GM21360 (cell line): Measurements from ENCODE around the gene PHC3.

Experiments
- ATAC-seq: cut with Tn5 transposase; IDR thresholded peaks from one replicate; pipeline ENCODE4 v1.9.1; 2021; ENCODE audit warnings: mild to moderate bottlenecking, moderate library complexity; ENCODE audit not compliant: unreplicated experiment

PHC3 gene

GRCh38 chr3:170081079-170081741 lies 100.3 kb downstream of the PHC3 start:
- ATAC-seq = no peak

- ATAC-seq = no peak
Observed at GRCh38 chr3:170080605-170081004, 100.9 kb downstream of the PHC3 start.

DNA sequence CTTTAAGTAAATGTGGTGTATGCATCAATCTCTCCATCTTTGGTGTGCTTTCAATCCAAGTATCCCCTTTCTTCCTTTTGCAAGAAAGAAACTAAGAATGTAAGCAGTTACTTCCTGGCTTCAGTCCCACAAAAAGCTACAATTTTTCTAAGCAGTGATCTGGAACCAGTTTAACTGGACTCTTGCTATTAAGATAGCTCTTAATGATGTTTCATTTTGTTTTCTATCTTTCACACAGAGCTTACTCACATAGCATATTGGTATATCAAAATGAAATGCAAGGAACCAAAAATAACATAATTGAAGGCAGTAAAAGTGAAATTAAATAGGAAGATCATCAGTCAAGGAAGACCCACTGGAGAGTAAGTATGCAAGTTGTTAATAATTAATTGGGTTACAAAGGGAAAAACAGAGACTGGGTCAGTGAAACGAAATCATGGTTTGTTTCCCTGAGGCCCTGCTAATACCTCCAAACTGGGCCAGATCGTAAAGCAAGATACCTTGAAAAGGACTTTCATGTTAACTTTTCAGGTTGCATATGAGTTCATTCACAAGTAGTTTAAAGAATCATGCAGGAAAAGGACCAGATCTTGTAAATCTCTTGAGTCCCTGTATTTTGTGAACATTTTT lies 101.9 kb downstream of the PHC3 start:
- no peak for ATAC-seq

DNA sequence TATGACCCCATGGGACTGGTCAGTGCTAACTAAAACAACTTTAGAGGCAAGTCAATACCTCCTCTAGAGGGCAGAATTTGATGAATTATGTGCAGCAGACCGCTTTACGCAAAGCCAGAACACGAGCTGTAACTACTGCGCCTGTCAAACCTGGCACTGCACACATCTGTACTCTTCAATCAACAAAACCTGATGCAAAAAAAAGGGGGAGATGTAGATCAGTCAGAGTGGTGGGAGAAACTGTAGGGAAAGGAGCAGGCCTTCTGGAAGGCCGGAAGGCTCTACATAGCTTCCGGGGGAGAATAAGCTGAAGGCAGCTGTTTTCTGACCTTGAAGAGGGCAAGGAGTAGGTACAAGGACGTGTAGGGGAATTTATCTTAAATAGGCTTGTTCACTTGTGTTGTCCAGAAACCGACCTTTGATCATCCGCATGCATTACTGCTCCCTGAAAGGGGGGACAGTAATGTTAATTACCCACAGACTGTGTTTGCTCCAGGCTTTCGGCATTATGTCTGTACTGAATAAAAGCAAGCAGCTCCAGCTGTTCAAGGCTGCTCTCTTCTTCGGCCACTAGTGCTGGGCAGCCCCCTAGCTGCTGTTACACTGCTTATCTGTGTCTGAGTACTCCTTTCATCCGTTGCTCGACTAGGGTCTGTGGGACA lies 102.8 kb downstream of the PHC3 start:
- no peak for ATAC-seq

DNA sequence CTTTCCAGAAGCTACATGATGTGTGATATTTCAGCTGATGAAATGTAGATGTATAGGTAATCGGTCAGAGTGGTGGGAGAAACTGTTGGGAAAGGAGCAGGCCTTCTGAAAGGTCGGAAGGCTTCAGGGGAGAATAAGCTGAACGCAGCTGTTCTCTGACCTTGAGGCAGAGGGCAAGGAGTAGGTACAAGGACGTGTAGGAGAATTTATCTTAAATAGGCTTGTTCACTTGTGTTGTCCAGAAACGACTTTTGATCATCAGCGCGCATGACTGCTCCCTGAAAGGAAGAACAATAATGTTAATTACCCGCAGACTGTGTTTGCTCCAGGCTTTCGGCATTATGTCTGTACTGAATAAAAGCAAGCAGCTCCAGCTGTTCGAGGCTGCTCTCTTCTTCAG lies 104.2 kb downstream of the PHC3 start:
- ATAC-seq = no peak

DNA sequence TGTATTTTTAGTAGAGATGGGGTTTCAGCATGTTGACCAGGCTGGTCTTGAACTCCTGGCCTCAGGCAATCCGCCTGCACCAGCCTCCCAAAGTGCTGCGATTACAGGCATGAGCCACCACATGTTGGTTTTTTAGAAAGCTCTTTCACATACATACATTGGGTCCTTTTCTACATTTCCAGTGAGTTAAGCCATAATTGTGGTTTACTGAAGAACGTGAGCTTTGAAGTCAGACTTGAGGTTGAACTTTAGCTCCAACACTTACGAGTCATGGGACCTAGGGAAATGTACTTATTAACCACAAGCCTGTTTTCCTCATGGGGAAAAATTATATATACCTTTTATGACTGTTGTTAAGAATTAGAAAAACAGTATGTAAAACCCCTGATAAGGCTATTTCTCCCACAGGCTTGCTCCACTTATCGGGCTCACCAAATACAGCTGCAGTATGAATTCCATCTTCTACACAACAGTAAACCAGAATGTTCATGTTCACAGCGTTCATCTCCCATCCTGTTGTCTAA lies 104.8 kb downstream of the PHC3 start:
- no peak for ATAC-seq

DNA sequence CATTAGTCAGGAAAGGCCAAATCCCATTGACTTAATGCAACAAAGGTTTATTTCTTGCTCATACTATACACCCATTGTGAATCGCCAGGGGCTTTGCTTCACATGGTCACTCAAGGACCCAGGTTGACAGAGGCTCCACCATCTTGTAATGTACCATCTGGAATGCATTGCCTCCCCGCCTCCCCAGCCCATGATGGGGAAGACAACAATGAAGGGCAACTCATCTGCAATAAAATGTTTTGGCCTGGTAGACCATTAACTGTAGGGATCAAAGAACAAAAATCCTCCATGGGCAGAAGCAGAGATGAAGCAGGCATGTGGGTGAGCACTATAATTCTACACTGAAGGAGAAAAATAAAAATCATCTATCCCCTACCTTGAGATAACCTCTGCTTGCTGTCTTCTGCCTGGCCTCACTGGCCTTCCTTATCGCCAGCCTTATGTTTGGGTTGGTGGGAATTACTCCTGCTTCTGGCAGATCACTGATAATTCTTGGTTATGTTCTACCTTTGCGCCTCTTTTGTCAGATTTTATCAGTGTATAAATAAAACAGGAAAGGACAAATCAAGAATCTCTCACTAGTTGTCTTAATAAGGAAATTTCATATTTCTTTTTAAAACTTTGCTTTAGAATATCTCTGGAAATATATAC lies 106.0 kb downstream of the PHC3 start:
- no peak for ATAC-seq

- no peak for ATAC-seq
Observed at GRCh38 chr3:170064108-170064507, 117.4 kb downstream of the PHC3 start.

- no peak for ATAC-seq
Observed at GRCh38 chr3:170063691-170064090, 117.8 kb downstream of the PHC3 start.

DNA sequence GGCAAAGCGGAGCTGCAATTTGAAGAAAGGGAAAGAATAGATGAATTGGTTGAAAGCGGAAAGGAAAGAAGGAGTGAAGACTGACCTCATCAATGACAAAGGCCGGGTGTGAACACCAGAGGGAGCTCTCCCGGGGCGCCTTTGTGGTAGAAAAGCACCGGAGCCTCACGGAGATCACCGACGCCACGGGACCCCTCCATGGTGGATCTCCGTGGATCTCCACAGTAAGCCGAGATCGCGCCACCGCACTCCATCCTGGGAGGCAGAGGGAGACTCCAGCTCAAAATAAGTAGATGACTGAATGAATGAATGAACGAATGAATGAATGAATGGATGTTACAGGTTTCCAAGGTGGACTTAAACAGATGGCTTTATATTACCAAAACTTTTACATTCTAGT lies 118.8 kb downstream of the PHC3 start:
- no peak for ATAC-seq

- ATAC-seq = no peak
Observed at GRCh38 chr3:170062068-170062467, 119.5 kb downstream of the PHC3 start.

DNA sequence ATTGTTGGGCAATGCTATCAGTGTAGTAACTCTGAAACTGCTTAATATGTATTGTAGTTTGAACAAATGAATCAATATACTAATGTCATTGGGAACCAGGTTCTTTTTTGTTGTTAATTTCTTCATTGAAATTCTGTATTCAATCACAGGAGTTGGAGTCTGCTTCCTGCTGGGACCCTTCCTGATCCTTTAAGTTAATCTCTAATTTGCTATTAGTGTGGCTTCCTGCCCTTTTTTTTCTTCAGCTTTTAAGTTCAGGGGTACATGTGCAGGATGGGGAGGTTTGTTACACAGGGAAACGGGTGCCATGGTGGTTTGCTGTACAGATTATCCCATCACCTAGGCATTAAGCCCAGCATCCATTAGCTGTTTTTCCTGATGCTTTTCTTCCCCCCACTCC lies 122.1 kb downstream of the PHC3 start:
- ATAC-seq = no peak

GRCh38 chr3:170058127-170058526 lies 123.4 kb downstream of the PHC3 start:
- ATAC-seq = no peak

DNA sequence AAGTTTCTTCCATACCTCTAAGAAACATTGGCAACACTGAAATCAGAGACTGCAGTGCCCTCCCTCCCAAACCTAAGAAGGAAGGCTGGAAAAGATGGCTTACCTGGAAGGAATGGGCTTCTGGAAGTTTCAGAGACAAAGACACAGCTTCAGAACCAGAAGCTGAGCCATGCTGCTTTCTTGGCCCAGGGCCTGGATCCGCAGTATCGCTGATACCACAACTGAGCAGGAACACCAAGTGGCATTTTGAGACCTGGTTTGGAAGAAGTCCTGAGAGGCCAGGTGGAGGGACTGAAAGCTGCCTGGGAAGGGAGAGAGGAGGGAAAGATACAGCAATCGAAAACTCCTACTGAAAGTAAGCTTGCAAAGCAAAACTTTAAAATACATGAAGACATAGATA lies 124.0 kb downstream of the PHC3 start:
- ATAC-seq = no peak

- ATAC-seq = peak; percentile 84
Observed at GRCh38 chr3:170056710-170057454, 124.7 kb downstream of the PHC3 start.

GRCh38 chr3:170055209-170055608 lies 126.3 kb downstream of the PHC3 start:
- ATAC-seq = peak; percentile 69

DNA sequence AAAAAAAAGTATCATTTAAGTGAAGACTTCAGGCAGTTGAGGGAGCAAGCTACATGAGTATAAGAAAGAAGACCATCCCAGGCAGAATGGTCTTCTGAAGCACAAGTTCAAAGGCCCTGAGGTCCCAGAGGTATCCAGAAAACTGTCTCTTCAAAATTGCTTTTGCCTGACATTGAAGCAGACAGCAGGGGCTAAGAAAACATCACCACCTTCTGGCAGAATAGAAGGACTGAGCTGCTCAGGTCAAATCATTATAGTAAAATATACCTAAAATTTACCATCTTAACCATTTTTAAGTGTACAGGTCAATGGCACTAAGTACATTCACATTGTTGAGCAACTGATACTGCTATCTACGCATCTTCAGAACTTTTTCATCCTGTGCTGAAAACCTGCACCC lies 127.3 kb downstream of the PHC3 start:
- no peak for ATAC-seq

DNA sequence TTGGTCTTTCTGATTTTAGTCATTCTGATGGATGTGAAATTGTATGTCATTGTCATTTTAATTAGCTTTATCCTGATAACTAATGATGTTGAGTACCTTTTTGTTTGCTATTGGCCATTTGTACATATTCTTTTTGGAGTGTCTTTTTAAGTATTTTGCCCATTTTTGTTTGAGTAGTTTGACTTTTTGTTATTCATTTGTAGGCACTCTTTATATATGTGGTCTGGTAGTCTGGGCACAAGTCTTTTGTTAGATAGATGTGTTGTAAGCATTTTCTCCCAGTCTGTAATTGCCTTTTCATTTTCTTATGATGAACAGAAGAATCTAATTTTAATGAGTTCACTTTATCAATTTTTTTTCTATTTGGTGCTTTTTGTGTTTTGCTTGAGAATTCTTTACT lies 129.1 kb downstream of the PHC3 start:
- no peak for ATAC-seq

- ATAC-seq = no peak
Observed at GRCh38 chr3:170050753-170051152, 130.8 kb downstream of the PHC3 start.

- no peak for ATAC-seq
Observed at GRCh38 chr3:170049146-170050000, 132.2 kb downstream of the PHC3 start.
